ENCODE data around the gene CAPN12.
"Not testable (repeated sequence)": the region's sequence is repeated elsewhere in the genome, so short reads cannot be mapped to it uniquely, and the experiment has no call there.

CAPN12 gene, protein sequence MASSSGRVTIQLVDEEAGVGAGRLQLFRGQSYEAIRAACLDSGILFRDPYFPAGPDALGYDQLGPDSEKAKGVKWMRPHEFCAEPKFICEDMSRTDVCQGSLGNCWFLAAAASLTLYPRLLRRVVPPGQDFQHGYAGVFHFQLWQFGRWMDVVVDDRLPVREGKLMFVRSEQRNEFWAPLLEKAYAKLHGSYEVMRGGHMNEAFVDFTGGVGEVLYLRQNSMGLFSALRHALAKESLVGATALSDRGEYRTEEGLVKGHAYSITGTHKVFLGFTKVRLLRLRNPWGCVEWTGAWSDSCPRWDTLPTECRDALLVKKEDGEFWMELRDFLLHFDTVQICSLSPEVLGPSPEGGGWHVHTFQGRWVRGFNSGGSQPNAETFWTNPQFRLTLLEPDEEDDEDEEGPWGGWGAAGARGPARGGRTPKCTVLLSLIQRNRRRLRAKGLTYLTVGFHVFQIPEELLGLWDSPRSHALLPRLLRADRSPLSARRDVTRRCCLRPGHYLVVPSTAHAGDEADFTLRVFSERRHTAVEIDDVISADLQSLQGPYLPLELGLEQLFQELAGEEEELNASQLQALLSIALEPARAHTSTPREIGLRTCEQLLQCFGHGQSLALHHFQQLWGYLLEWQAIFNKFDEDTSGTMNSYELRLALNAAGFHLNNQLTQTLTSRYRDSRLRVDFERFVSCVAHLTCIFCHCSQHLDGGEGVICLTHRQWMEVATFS

DNA sequence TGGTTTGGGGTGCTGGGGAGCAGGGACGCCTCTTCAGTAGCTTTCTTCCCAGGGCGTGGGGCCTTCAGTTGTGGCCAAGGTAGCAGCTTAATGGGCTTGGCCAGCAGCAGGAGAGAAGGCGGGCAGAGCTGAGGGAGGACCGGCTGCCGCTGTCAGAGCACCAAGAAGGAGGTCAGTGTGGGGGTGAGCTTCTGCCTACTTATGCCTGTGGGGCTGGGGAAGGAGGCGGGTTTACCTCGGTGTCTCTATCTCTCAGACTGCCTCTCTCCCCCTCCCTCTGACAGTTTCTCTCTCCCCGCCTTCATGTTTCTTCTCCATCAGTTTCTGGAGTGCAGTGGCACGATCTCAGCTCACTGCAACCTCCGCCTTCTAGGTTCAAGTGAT is at the start of gene CAPN12:
TSS of gene CAPN12 (minus strand) at position 177 of the 384 bp plus-strand sequence. CDS start 309 bp downstream, outside the sequence.
- DNase-seq (ENCODE audit: low read depth in 2 of 2): no peak

DNA sequence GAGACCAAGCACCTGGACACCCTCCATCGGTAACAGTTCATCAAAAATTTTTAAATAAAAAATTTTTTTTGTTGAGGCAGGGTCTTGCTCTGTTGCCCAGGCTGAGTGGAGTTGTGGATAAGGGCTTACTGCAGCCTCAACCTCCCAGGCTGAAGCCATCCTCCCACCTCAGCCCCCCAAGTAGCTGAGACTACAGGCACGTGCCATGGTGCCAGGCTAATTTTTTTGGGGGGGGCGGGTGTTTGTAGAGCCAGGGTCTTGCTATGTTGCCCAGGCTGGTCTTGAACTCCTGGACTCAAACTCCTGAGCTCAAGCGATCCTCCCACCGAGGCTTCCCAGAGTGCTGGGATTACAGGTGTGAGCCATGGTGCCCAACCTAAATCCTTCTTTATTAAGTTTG is 49.4 kb upstream of the CAPN12 start:
- DNase-seq (ENCODE audit: low read depth in 2 of 2): no peak

DNA sequence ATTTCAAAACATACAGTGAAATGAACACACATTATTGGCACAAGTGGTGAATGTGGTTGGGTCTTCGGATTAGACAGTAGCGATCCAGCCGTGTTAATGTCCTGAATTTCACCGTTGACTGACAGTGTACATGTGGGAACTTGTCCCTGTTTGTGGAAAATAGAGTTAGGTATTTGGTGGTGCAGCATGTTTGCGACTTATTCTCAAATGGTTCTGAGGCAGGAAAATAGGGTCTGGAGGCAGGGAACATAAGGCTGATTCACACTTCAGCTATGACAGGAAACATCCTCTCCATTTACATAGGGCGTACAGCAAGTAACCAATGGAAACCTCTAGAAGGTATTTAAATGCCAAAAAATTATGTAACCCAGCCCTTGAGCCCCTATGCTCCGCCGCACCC is 48.9 kb upstream of the CAPN12 start:
- DNase-seq (ENCODE audit: low read depth in 2 of 2): no peak

DNA sequence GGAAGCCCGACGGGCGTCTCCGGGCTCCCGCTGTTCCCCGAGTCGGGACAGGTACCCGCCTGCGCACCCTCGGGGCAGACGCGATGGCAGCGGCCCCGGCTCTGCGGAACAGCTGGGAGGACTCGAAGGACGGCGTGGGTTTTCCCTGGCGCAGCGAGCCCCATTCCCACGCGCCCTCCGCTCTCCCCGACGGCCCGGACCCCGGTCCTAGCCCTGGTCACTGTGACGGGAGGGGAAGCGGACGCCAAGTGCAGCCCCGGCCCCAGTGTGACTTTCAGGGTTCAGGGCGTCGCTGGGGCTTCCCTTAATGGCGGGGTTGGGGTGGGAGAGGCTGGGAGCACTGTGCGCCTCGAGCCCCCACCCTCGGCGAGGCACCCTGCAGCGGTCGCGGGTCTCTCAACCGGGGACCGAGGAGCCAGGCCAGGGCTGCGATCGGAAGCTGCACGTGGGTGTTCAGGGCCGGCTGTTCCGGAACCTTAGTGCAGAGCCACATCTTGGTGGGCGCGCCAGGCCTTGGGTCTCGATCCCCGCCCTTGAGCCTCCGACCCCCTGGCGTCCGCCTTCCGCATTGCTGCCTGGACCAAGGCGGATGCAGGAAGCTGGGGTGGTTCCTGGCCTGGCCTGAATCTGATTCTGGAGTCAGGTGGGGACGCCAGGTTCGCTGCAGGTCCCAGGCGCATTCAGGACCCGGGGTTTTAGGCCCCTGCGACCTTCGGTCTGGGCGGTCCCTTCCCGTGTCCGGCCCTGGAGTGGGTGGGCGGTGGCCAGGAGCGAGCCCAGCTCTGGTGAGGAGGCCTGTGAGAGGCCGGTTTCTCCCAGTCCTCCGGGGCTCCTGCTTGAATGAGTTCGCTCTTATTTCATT is 48.2 kb upstream of the CAPN12 start:
- peak in 1 of 2 experiments; percentile 15 for DNase-seq (ENCODE audit: low read depth in 2 of 2)

DNA sequence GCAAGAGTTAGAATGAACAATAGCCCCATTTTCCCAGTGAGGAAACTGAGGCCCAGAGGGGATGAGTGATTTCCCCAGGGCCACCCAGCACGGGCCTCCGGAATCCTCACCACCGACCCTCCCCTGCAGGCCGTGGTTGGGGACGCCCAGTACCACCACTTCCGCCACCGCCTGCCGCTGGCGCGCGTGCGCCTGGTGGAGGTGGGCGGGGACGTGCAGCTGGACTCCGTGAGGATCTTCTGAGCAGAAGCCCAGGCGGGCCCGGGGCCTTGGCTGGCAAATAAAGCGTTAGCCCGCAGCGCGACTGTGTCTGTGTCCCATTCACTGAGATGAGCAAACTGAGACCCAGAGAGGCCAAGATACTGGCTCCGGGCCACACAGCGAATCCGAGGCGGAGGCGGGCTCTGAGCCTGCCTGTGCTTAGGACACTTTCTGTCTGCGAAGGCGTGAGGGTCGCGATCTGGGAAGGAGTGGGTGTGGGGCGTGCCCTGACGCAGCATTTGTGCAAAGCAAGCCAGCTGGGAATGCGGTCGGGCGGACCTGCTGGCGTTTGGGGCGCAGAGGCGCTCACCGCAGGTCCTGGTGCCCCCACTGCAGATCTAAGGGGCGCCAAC is 47.3 kb upstream of the CAPN12 start:
- DNase-seq (ENCODE audit: low read depth in 2 of 2): not testable (repeated sequence)

DNA sequence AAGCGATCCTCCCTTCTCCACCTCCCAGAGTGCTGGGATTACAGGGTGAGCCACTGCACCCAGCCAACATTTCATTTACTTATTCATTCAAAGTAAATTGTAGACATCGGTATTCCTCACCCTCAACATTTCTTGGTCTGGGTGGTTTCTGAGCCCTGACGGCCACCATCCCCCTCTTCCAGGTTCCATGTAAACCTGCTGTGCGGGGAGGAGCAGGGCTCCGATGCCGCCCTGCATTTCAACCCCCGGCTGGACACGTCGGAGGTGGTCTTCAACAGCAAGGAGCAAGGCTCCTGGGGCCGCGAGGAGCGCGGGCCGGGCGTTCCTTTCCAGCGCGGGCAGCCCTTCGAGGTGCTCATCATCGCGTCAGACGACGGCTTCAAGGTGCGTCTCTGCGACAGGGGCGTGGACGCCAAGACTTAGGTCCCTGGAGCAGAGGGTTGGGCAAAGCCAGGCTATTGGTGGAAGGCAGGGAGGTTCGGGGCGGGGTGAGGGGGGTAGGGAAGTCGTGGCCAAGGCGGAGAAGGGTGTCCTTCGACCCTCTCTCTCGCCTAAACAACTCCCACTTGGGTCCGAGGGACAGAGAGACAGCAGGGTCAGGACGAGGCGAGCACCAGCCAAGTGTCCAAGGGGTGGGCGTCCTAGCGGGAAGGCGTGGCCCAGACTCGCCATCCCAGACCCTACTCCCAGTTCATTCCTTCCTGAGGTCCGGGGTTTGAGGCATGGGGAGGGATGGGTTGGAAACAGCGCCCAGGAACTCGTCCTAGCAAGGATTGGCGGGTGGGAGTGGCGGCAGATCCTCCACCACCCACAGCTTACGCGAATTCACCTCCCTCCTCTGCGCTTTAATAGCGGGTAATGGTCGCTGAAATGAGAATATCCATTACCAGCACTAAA is 46.5 kb upstream of the CAPN12 start:
- DNase-seq (ENCODE audit: low read depth in 2 of 2): not testable (repeated sequence)

DNA sequence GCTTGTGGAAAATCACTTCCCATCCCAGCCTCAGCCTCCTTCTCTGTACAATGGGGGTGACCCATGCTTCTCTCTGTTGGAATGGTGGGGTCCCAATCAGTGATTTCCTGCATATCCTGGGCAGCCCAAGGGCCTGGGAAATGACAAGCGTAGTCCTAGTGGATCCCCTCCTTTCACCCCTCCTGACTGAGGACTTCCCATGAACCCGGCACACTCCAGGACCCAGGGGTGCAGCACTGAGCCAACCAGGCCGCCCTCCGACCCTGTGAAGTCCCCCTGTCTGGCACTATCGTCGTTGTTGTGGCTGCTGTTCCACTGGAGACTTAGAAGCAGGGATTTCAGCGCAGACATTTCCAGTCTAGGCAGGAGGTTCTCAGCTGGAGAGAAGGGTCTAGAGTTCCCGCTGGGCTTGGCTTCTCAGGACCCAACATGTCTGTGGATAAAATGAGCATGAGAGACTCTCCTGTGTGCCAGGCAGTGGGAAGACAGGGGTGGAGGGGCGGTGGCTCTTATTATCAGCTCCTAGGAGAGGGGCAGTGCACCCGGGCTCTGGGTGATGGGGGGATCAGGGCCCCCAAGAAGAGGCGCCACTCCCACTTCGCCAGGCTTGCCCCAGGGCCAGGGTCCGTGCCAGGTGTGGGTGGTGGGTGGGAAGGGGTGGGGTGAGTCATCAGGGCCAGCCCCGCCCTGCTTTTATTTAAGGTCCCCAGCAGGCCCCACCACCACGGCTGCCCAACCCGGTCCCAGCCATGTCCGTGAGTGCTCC is 44.4 kb upstream of the CAPN12 start, which contains the start of gene LGALS7B:
TSS of gene LGALS7B (plus strand) at position 723 of the 766 bp plus-strand sequence. CDS start at position 750, 27 bp downstream.
- DNase-seq (ENCODE audit: low read depth in 2 of 2): no peak

DNA sequence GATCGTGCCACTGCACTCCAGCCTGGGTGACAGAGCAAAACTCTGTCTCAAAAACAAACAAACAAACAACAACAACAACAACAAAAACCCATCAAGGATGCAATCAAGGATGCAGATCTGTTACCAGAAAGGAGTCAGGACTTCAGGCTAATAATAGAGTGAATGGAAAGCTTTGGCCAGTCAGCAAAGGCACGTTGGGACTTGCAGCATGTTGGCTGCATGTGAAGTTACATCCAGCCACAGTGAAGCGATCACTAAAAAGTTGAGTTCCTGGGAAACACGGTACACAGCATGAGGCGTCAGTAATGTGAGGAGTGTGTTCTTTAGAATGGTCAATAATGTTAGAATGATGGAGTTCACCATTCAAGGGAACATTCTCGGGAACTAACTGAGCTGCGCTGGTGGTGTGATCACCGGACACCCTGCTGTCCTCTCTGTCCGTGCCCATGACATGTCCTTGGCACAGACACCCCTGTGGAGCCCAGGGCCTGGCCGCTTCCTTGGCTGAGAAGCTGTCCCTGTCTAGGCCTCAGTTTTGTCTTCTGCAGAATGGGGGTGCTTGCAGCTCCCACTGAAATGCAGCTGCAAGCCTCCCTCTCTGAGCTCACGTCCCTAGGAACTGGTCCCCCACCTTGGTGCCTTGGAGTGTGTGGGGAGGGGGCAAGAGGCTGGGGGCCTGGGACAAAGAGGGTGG is 42.4 kb upstream of the CAPN12 start:
- DNase-seq (ENCODE audit: low read depth in 2 of 2): no peak

DNA sequence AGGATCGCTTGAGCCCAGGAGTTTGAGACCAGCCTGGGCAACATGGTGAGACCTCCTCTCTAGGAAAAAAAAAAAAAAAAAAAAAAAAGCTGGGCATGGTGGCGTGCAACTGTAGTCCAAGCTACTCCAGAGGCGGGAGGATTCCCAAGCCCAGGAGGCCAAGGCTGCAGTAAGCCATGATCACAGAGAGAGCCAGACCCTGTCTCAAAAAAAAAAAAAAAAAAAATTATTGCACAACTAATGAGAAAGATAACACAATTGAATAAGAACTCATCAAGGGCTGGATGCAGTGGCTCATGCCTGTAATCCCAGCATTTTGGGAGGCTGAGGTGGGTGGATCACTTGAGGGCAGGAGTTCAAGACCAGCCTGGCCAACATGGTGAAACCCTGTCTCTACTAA is 41.8 kb upstream of the CAPN12 start:
- not testable (repeated sequence) for DNase-seq (ENCODE audit: low read depth in 2 of 2)

DNA sequence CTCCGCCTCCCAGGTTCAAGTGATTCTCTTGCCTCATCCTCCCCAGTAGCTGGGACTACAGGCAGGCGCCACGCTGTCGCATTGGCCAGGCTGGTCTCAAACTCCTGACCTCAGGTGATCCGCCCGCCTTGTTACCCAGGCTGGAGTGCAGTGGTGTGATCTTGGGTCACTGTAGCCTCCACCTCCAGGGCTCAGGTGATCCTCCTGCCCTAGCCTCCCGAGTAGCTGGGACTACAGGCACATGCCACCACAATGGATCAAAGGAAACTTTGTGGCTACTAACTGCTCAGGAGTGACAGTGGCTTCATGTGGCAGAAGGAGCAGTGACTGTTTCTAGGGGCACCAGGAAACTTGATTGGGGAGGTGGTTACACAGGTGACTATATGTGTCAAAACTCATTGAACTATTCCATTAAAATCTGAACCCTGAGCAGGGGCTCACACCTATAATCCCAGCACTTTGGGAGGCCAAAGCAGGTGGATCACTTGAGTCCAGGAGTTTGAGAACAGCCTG is 41.0 kb upstream of the CAPN12 start:
- DNase-seq (ENCODE audit: low read depth in 2 of 2): no peak

DNA sequence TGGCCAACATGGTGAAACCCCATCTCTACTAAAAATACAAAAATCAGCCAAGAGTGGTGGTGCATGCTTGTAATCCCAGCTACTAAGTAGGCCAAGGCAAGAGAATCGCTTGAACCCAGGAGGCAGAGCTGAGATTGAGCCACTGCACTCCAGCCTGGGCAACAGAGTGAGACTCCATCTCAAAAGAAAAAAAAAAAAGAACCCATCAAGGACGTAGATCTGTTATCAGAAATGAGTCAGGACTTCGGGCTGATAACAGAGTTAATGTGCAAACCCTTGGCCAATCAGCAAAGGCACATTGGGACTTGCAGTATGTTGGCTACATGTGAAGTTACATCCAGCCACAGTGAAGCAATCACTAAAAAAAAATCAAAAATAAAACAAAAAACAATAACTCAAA is 40.0 kb upstream of the CAPN12 start:
- DNase-seq (ENCODE audit: low read depth in 2 of 2): no peak

DNA sequence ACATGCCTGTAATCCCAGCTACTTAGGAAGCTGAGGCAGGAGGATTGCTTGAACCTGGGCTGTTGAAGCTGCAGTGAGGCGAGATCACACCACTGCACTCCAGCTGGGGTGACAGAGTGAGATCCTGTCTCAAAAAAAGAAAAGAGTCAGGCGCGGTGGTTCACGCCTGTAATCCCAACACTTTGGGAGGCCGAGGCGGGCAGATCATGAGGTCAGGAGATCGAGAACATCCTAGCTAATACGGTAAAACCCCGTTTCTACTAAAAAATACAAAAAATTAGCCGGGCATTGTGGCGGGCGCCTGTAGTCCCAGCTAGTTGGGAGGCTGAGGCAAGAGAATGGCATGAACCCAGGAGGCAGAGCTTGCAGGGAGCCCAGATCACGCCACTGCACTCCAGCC is 37.9 kb upstream of the CAPN12 start:
- not testable (repeated sequence) for DNase-seq (ENCODE audit: low read depth in 2 of 2)

DNA sequence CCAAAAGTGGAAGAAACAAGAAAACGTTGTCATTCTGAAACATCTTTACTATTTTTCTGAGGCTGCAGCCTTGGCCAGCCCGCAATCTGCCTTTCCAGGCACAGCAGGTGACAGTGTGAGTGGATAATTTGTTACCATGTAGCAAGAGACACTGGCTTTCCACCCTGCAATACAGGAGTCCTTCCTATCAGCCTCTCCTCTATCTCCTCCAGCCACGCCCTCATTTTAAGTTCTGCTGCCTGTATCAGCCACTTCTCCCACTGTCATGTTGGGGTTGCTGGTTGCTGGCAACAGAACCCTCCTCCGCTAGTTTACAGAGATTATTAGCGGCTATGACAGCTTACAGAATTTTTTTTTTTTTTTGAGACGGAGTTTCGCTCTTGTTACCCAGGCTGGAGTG is 36.8 kb upstream of the CAPN12 start:
- no peak for DNase-seq (ENCODE audit: low read depth in 2 of 2)

DNA sequence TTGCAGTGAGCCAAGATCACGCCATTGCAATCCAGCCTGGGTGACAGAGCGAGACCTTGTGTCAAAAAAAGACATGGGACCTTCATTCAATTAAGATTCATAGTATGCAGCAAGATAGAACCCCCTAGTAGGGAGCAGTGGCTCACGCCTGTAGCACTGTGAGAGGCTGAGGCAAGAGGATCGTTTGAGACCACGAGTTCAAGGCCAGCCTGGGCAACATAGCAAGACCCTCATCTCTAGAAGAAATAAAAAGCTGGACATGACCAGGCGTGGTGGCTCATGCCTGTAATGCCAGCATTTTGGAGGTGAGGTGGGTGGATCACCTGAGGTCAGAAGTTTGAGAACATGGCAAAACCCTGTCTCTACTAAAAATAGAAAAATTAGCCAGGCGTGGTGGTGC is 36.2 kb upstream of the CAPN12 start:
- DNase-seq (ENCODE audit: low read depth in 2 of 2): no peak

DNA sequence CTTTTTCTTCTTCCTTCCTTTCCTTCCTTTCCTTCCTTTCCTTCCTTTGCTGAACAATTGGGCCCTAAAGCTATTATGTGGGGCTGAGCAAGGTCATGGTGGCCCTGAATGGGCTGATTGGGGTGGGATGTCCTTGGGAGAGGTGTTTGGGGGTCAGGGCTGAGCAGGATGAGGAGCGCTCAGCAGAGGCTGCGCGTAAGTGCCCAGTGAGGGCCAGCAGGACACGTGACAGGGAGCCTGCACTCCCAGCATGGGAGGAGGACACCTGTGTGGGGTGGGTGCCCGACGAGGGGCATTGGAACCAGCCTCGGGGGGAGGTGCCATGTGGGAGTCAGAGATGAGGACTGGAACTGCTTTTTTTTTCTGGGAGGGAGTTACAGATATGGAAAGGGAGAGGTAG is 34.5 kb upstream of the CAPN12 start:
- no peak for DNase-seq (ENCODE audit: low read depth in 2 of 2)

DNA sequence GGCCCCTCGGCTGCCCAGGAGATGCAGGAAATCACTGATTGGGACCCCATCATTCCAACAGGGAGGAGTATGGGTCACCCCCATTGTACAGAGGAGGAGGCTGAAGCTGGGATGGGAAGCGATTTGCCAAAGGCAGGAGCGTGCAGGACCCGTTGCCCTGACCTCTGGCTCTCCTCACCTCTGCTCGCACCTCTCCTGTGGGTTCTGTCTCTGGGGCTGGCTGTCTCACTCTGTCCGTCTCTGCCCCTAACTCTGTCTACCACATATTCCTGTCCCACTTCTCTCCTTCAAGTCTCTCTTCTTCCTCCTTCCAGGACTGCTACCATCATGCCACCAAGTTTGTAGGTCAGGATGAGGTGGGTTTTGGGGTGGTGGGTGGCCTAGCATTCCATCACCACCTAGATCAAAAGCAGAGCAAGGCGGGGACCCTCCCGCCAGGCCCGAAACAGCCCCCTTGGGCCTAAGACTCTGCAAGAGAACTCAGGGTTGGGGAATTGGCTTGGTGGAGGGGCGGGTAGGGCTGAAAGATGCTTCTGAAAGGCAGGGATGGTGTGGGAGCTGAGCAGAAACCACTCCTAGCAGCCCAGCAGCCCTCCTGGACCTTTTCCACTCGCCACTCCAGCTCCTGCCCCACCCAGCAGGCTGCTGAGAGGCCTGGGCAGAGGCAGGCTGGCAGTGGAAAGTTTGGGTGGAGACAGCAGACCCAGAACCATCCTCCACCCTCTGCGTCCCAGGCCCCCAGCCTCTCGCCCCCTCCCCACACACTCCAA is 30.1 kb upstream of the CAPN12 start:
- DNase-seq (ENCODE audit: low read depth in 2 of 2): no peak

DNA sequence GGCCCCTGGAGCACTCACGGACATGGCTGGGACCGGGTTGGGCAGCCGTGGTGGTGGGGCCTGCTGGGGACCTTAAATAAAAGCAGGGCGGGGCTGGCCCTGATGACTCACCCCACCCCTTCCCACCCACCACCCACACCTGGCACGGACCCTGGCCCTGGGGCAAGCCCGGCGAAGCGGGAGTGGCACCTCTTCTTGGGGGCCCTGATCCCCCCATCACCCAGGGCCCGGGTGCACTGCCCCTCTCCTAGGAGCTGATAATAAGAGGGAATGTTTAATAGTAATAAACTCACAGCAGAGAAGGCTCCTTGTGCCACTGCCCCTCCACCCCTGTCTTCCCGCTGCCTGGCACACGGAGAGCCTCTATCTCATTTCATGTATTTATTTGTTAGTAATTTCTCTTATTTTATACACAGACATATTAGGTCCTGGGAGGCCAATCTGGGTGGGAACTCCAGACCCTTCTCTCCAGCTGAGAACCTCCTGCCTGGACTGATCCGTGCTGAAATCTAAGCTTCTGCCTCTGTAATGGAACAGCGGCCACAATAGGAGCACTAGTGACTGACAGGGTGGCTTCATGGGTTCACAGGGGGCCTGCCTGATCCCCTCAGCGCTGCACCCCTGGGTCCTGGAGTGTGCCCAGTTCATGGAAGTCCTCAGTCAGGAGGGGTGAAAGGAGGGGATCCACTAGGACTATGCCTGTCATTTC is 29.3 kb upstream of the CAPN12 start, which contains the start of gene LGALS7:
TSS of gene LGALS7 (minus strand) at position 49 of the 709 bp plus-strand sequence. CDS start at position 24, 25 bp downstream.
- DNase-seq (ENCODE audit: low read depth in 2 of 2): no peak

Measured in stimulated activated CD4-positive, alpha-beta T cell treated with anti-CD3 and anti-CD28 coated beads, Interleukin-12 subunit alpha, Interleukin-12 subunit beta, amount 100 ng/mL, for 24 hours (primary cell).